Activated T-helper 1 cell treated with anti-CD3 and anti-CD28 coated beads, Interleukin-12 subunit alpha, Interleukin-12 subunit beta, Interleukin-2, Interleukin-4 antibody, amounts not matched to agents 30 ng/mL and 10 ng/mL and 1 ng/mL, durations not matched to agents 14 hours and 24 hours and 36 hours (primary cell): ENCODE results near the gene SLC25A47. TPM values are rescaled to one million over a fixed set of nuclear protein-coding genes. Genes with fewer than 3 reads are reported as not detected.

Source experiments
- DNase-seq: peaks from one replicate; pipeline ENCODE4 v3.0.0; 2021; ENCODE audit warnings: low spot score
- H3K27ac Mint-ChIP-seq: one replicate; pipeline ENCODE4 v1.8.0; 2021; ENCODE audit warnings: mild to moderate bottlenecking, mixed read lengths
- H3K27me3 Mint-ChIP-seq: one replicate; pipeline ENCODE4 v1.8.0; 2022; ENCODE audit warnings: mild to moderate bottlenecking, moderate library complexity, mixed read lengths; ENCODE audit not compliant: insufficient read depth
- H3K36me3 Mint-ChIP-seq: one replicate; pipeline ENCODE4 v1.8.0; 2021; ENCODE audit warnings: low read depth, mixed read lengths
- H3K4me1 Mint-ChIP-seq: one replicate; pipeline ENCODE4 v1.8.0; 2021; ENCODE audit warnings: low read depth, mixed read lengths
- H3K4me3 Mint-ChIP-seq: one replicate; pipeline ENCODE4 v1.8.0; 2021; ENCODE audit warnings: mild to moderate bottlenecking, moderate library complexity, mixed read lengths
- H3K9me3 Mint-ChIP-seq: one replicate; pipeline ENCODE4 v1.8.0; 2021; ENCODE audit warnings: mixed read lengths
- intact Hi-C: fragments of 100-400 bp; cut with micrococcal nuclease; formaldehyde crosslinking; loops from one replicate; pipeline ENCODE4 v1.15.1; 2024
- total RNA-seq: library from RNA; stranded (reverse); gene quantifications from 2 replicates; pipeline ENCODE4 v1.2.3, GENCODE V29; 2022

The SLC25A47 gene
- total RNA-seq, 1 donor from 2014 or later = not detected

GRCh38 chr14:100312877-100313400 is 10.2 kb upstream of the SLC25A47 start:
- no peaks in the 10 kb centered on the region for H3K9me3 Mint-ChIP-seq
- H3K4me1 Mint-ChIP-seq = no peaks in the 10 kb centered on the region
- no peak for DNase-seq
- no peaks in the 10 kb centered on the region for H3K36me3 Mint-ChIP-seq
- intact Hi-C loops = no loop called here
- H3K4me3 Mint-ChIP-seq = no peak overlapping the region
- H3K27ac Mint-ChIP-seq = no peak overlapping the region
- H3K27me3 Mint-ChIP-seq = peaks cover 30% of the 10 kb centered on the region

DNA sequence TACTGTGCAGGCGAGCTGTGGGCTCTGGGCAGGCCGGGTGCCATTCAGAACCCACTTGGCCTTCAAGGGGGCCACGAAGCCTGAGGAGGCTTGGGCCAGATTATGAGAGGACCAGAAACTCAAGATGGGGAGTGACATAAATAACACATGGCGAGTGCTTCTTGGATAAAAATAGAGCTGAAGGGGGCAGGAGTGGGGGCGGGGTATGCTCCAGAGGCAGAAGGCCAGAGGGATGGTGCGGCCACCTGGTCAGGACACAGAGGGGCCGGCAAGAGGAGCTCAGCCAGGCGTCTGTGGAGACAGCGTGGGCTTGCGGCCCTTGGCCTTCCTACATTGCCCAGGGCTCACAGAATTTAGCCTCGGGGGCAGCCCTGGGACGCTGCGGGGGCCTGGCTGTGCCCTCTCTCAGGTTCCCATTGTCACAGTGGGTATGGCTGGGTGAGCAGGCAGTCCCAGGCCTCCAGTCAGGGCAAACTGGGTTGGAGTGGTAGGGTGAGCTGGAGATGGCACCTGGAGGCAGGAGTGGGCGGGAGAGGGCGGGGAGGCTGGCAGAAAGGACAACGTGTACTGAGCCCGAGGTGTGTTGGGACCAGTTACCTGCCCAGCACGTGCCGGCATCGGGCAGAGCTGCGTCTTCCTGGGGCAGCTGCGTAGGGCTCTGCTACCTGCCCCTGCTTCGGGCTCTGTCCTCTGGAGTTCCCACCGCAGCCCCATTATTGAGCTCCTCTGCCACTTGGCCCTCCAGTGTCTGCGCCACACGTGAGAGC is 9.5 kb upstream of the SLC25A47 start:
- H3K27ac Mint-ChIP-seq = no peak overlapping the region
- DNase-seq = no peak
- H3K36me3 Mint-ChIP-seq = no peaks in the 10 kb centered on the region
- no peaks in the 10 kb centered on the region for H3K4me1 Mint-ChIP-seq
- intact Hi-C loops = no loop called here
- H3K9me3 Mint-ChIP-seq = no peaks in the 10 kb centered on the region
- H3K27me3 Mint-ChIP-seq = peaks cover 28% of the 10 kb centered on the region
- no peak overlapping the region for H3K4me3 Mint-ChIP-seq

DNA sequence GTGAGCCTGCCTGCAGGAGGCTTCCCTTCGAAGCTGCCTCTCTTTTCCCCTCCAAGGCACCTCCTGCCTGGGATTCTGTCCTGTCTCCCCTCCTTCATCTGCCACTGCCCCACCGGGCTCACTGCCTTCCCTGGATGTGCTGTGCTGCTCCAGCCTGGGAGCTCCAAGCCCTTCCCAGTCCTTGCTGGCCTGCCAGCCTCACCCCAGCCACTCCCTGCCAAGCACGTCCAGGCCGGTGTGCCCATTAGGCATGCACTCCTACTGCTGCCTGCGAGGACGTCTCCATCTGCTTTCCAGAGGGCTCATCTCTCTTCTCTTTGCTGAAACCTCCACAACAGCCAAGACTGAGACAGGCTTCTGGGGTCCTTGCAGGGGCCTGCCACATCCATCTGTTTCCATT is 8.4 kb upstream of the SLC25A47 start:
- Mint-ChIP-seq H3K4me1 (peaks cover 5% of the 10 kb centered on the region), H3K27me3 (peaks cover 21% of the 10 kb centered on the region)

DNA sequence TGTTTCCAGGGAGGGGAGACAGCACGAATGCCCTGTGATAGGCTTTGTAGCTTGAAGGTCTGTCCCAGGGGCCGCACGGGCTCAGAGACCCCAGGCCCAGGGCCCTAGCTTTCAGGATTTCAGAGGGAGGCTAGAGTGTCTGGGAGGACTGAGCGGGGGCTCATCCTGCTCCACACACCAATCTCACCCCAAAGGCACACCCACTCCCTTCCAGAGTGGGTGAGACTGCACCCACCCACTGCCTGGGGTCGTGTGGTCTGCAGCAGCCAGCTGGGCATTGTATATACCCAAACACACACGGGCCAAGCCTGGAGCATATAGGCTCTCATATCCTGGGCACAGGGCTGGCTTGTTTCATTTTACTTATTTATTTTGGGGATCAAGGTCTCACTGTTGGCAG is 5.8 kb upstream of the SLC25A47 start:
- peaks cover 8% of the 10 kb centered on the region for H3K27me3 Mint-ChIP-seq
- no peaks in the 10 kb centered on the region for H3K36me3 Mint-ChIP-seq
- H3K4me3 Mint-ChIP-seq = no peak overlapping the region
- H3K9me3 Mint-ChIP-seq = no peaks in the 10 kb centered on the region
- intact Hi-C loops = no loop called here
- H3K4me1 Mint-ChIP-seq = peaks cover 5% of the 10 kb centered on the region
- no peak overlapping the region for H3K27ac Mint-ChIP-seq
- no peak for DNase-seq

More for the DNA sequence above, 8.4 kb upstream of the SLC25A47 start:
- H3K4me3 Mint-ChIP-seq = no peak overlapping the region
- no peaks in the 10 kb centered on the region for H3K36me3 Mint-ChIP-seq
- H3K9me3 Mint-ChIP-seq = no peaks in the 10 kb centered on the region
- intact Hi-C loops = no loop called here
- H3K27ac Mint-ChIP-seq = no peak overlapping the region
- DNase-seq = no peak

DNA sequence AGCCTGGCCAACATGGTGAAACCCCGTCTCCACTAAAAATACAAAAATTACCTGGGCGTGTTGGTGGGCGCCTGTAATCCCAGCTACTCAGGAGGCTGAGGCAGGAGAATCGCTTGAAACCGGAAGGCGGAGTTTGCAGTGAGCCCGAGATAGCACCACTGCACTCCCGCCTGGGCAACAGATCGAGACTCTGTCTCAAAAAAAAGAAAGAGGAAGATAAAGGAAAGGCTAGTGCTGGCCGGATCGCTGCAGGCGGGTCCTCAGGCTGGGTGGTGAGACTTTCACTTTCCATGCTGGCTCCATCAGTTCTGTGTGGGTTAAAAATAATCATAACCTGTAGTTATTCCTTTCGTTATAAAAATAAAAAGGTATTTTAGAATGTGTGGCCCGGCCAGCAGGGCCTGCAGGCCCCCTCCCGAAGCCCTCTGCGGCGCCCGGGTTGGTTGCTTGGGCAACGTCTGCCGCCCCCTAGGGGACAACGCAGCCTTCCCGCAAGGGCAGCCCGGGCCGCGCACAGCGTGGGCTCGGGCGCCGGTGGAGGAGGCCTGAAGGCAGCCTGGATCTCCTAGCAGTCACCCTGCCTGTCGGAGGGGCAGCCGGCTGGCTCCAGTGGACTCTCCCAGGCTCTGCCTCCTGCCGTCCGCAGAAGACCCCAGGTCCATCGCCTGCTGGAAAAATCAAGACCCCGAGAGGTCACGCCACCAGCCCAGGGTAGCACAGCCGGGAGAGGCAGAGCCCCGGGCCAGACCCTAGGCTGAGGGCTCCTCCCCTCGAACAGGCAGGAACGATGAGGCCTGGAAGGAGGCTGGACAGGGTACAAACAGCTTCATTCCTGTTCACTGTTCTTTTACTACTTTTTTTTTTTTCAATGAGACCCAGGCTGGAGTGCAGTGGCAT is 5.0 kb upstream of the SLC25A47 start:
- intact Hi-C loops = loop anchor here (1.0 kb wide), 2 partner anchors 12 to 33 kb away; partner anchors contain the start of gene SLC25A29
- Mint-ChIP-seq H3K36me3 (no peaks in the 10 kb centered on the region), H3K4me3 (peak overlapping the region; percentile 26), H3K27me3 (peaks cover 11% of the 10 kb centered on the region), H3K27ac (no peak overlapping the region), H3K4me1 (peaks cover 5% of the 10 kb centered on the region), H3K9me3 (no peaks in the 10 kb centered on the region)
- DNase-seq = peak; percentile 47

- Mint-ChIP-seq H3K36me3 (no peaks in the 10 kb centered on the region), H3K27me3 (peaks cover 5% of the 10 kb centered on the region), H3K4me3 (no peak overlapping the region), H3K27ac (no peak overlapping the region), H3K4me1 (peaks cover 5% of the 10 kb centered on the region), H3K9me3 (no peaks in the 10 kb centered on the region)
- no peak for DNase-seq
- intact Hi-C loops = no loop called here
Measured at GRCh38 chr14:100320157-100320856, 2.8 kb upstream of the SLC25A47 start.

DNA sequence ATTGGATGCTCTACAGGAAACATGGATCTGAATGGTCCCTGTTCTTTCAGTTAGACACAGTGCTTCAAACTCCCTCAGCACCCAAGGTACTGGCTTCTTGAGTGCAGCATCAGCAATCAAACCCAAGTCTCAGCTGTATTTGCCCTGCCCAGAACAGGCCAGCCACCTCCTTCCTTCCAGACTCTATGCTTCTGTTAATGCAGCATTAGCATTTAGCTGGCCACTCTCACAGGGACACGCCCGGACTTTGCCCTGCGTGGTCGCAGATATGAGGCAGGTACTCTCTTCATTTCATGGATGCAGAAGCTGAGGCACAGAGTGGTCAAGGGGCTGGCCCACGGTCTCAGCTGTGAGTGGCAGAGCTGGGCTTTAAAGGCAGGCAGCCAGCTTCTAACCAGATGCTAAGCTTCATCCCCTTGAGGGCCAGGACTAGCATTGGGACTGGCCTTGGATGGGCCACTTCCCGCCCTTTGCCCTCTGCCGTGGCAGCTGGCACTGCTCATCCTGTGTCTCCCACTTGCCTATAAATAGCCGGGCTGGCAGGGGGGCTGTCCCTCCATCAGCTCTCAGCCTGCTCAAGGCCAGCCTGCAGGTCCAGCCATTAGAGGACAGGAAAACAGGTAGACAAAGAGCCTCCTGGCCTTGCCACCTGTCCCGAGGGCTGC is 1.5 kb upstream of the SLC25A47 start:
- no peaks in the 10 kb centered on the region for H3K9me3 Mint-ChIP-seq
- no peak overlapping the region for H3K27ac Mint-ChIP-seq
- peaks cover 5% of the 10 kb centered on the region for H3K27me3 Mint-ChIP-seq
- H3K36me3 Mint-ChIP-seq = no peaks in the 10 kb centered on the region
- H3K4me3 Mint-ChIP-seq = no peak overlapping the region
- DNase-seq = no peak
- H3K4me1 Mint-ChIP-seq = peaks cover 5% of the 10 kb centered on the region
- intact Hi-C loops = no loop called here

DNA sequence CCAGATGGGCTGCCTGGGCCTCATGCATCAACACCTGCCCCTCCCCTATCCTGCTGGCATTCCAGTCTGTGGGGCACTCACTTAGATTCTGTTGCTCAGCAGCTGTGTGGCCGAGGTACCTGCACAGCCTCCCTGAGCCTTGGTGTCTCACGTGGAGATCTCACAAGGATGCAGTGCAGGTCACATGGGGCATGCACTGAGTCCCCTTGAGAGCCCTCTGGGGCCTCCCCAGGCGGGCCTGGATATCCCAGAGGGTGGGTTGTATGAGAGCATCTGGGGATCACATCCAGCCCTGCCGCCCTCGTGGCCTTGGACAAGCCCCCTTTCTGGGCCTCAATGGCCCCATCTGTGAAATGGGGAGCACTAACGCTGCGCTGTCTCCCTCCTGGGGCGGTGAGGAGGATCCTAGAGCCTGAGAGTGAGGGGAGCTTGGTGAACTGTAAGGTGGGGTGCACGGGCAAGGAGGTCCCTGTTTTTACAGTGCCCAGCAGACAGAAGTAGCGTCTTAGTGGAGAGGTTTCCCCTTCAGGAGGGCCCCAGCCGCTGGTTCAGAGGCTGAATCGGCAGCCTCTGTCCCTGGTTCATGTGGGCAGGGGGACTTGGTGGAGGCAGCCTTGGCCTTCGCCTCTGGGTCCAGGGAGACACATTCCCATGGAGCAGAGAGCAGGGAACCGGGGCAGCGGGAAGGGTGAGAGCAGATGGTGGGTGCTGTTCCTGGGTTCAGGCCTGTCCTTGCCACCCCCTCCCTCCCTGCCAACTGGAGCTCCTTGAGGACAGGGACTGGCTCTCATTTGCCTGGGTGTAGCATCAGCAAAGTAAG is 791 bp upstream of the SLC25A47 start:
- peaks cover 5% of the 10 kb centered on the region for H3K4me1 Mint-ChIP-seq
- H3K27me3 Mint-ChIP-seq = peaks cover 5% of the 10 kb centered on the region
- H3K4me3 Mint-ChIP-seq = no peak overlapping the region
- DNase-seq = no peak
- H3K9me3 Mint-ChIP-seq = no peaks in the 10 kb centered on the region
- no peak overlapping the region for H3K27ac Mint-ChIP-seq
- no peaks in the 10 kb centered on the region for H3K36me3 Mint-ChIP-seq
- intact Hi-C loops = no loop called here

- Mint-ChIP-seq H3K9me3 (no peaks in the 10 kb centered on the region), H3K27me3 (peaks cover 5% of the 10 kb centered on the region), H3K4me1 (peaks cover 5% of the 10 kb centered on the region), H3K36me3 (no peaks in the 10 kb centered on the region), H3K4me3 (no peak overlapping the region), H3K27ac (no peak overlapping the region)
- no peak for DNase-seq
- intact Hi-C loops = no loop called here
Measured at GRCh38 chr14:100323942-100324307, 786 bp downstream of the SLC25A47 start.

GRCh38 chr14:100325231-100325632 is 2.1 kb downstream of the SLC25A47 start:
- H3K4me3 Mint-ChIP-seq = no peak overlapping the region
- H3K9me3 Mint-ChIP-seq = no peaks in the 10 kb centered on the region
- no peaks in the 10 kb centered on the region for H3K4me1 Mint-ChIP-seq
- peaks cover 5% of the 10 kb centered on the region for H3K27me3 Mint-ChIP-seq
- H3K36me3 Mint-ChIP-seq = no peaks in the 10 kb centered on the region
- H3K27ac Mint-ChIP-seq = no peak overlapping the region
- intact Hi-C loops = no loop called here
- no peak for DNase-seq

DNA sequence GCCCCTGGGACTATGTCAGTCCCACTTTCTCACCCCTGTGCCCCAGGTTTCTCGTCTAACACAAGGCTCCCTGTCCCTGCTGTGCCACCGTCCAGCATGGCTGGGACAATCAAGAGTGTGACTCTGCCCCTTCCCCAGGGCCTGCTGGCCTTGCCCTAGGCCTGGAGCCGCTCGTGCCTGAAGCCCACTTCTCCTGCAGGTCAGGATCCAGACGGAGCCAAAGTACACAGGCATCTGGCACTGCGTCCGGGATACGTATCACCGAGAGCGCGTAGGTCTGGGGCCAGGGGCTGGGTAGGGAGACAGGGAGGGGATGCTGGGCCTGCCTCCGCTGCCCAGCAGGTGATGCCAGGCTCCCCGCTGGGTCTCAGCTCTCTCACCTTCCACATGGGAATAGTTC is 2.8 kb downstream of the SLC25A47 start:
- no peaks in the 10 kb centered on the region for H3K36me3 Mint-ChIP-seq
- H3K27ac Mint-ChIP-seq = no peak overlapping the region
- no peak overlapping the region for H3K4me3 Mint-ChIP-seq
- no peak for DNase-seq
- no peaks in the 10 kb centered on the region for H3K9me3 Mint-ChIP-seq
- no peaks in the 10 kb centered on the region for H3K4me1 Mint-ChIP-seq
- H3K27me3 Mint-ChIP-seq = peaks cover 5% of the 10 kb centered on the region
- intact Hi-C loops = no loop called here

DNA sequence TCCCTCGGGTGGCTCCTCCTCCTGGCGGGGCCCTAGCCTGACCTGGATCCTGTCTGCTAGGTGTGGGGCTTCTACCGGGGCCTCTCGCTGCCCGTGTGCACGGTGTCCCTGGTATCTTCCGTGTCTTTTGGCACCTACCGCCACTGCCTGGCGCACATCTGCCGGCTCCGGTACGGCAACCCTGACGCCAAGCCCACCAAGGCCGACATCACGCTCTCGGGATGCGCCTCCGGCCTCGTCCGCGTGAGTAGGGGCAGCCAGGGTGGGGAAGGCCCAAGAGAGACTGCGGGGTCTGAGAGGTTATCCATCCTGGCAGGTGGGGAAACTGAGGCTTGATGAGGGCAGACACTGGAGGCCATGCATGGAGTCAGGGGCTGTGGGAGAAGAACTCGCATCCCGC is 4.0 kb downstream of the SLC25A47 start:
- peaks cover 5% of the 10 kb centered on the region for H3K27me3 Mint-ChIP-seq
- no peak overlapping the region for H3K4me3 Mint-ChIP-seq
- H3K9me3 Mint-ChIP-seq = no peaks in the 10 kb centered on the region
- H3K36me3 Mint-ChIP-seq = no peaks in the 10 kb centered on the region
- DNase-seq = no peak
- no peaks in the 10 kb centered on the region for H3K4me1 Mint-ChIP-seq
- H3K27ac Mint-ChIP-seq = no peak overlapping the region
- intact Hi-C loops = no loop called here
